Activated naive CD4-positive, alpha-beta T cell treated with anti-CD3 and anti-CD28 coated beads for 36 hours (primary cell): ENCODE data around the gene STOX2. TPM values are rescaled to one million over a fixed set of nuclear protein-coding genes. Genes with fewer than 3 reads are reported as not detected.

ENCODE experiments used
- CTCF ChIA-PET: fragments of 350-600 bp; sonication (Branson Sonifier 250); formaldehyde crosslinking; loops from one replicate; lab custom pipeline; 2021; ENCODE audit warnings: antibody characterized with exemption; lab: Charles Lee
- DNase-seq: peaks from one replicate; pipeline ENCODE4 v3.0.0-alpha.2; 2020
- H3K27ac Mint-ChIP-seq: one replicate; pipeline ENCODE4 v1.8.0; 2021; ENCODE audit warnings: mild to moderate bottlenecking, mixed read lengths
- H3K27me3 Mint-ChIP-seq: one replicate; pipeline ENCODE4 v1.8.0; 2021; ENCODE audit warnings: low read depth, mixed read lengths
- H3K36me3 Mint-ChIP-seq: one replicate; pipeline ENCODE4 v1.8.0; 2021; ENCODE audit warnings: low read depth, mixed read lengths
- H3K4me1 Mint-ChIP-seq: one replicate; pipeline ENCODE4 v1.8.0; 2021; ENCODE audit warnings: low read depth, mixed read lengths
- H3K4me3 Mint-ChIP-seq: one replicate; pipeline ENCODE4 v1.8.0; 2021; ENCODE audit warnings: mild to moderate bottlenecking, moderate library complexity, mixed read lengths
- H3K9me3 Mint-ChIP-seq: one replicate; pipeline ENCODE4 v1.8.0; 2021; ENCODE audit warnings: mixed read lengths
- intact Hi-C: fragments of 100-400 bp; cut with micrococcal nuclease; formaldehyde crosslinking; loops from one replicate; pipeline ENCODE4 v1.15.1; 2023
- total RNA-seq, 2 experiments: library from RNA; stranded (reverse); gene quantifications; one replicate each; pipeline ENCODE4 v1.2.3, GENCODE V29; 2021

STOX2 gene
- total RNA-seq, 2 experiments from 2014 or later, result not detected

- Mint-ChIP-seq H3K27me3 (no peaks in the 10 kb centered on the region), H3K36me3 (no peaks in the 10 kb centered on the region), H3K4me1 (no peaks in the 10 kb centered on the region), H3K9me3 (no peaks in the 10 kb centered on the region), H3K4me3 (no peak overlapping the region), H3K27ac (no peak overlapping the region)
- CTCF ChIA-PET, result no interaction called here
- intact Hi-C loops, result no loop called here
- no peak for DNase-seq
Measured at GRCh38 chr4:183872531-183872930, 32.6 kb upstream of the STOX2 start.

- CTCF ChIA-PET, result no interaction called here
- Mint-ChIP-seq H3K4me1 (no peaks in the 10 kb centered on the region), H3K36me3 (no peaks in the 10 kb centered on the region), H3K9me3 (no peaks in the 10 kb centered on the region), H3K27me3 (no peaks in the 10 kb centered on the region), H3K27ac (no peak overlapping the region), H3K4me3 (no peak overlapping the region)
- intact Hi-C loops, result no loop called here
- DNase-seq, result no peak
Measured at GRCh38 chr4:183873409-183874185, 31.5 kb upstream of the STOX2 start.

GRCh38 chr4:183875251-183875825 is 29.8 kb upstream of the STOX2 start:
- no peaks in the 10 kb centered on the region for H3K27me3 Mint-ChIP-seq
- H3K4me3 Mint-ChIP-seq, result no peak overlapping the region
- CTCF ChIA-PET, result no interaction called here
- H3K4me1 Mint-ChIP-seq, result no peaks in the 10 kb centered on the region
- DNase-seq, result no peak
- no peaks in the 10 kb centered on the region for H3K9me3 Mint-ChIP-seq
- intact Hi-C loops, result no loop called here
- H3K27ac Mint-ChIP-seq, result no peak overlapping the region
- H3K36me3 Mint-ChIP-seq, result no peaks in the 10 kb centered on the region

GRCh38 chr4:183876268-183876934 is 28.7 kb upstream of the STOX2 start:
- intact Hi-C loops, result no loop called here
- H3K4me3 Mint-ChIP-seq, result no peak overlapping the region
- CTCF ChIA-PET, result no interaction called here
- H3K27ac Mint-ChIP-seq, result no peak overlapping the region
- H3K36me3 Mint-ChIP-seq, result no peaks in the 10 kb centered on the region
- no peak for DNase-seq
- H3K9me3 Mint-ChIP-seq, result no peaks in the 10 kb centered on the region
- H3K4me1 Mint-ChIP-seq, result no peaks in the 10 kb centered on the region
- H3K27me3 Mint-ChIP-seq, result no peaks in the 10 kb centered on the region

- Mint-ChIP-seq H3K27ac (no peak overlapping the region), H3K36me3 (no peaks in the 10 kb centered on the region), H3K4me3 (no peak overlapping the region), H3K4me1 (no peaks in the 10 kb centered on the region), H3K27me3 (peaks cover 4% of the 10 kb centered on the region), H3K9me3 (no peaks in the 10 kb centered on the region)
- no peak for DNase-seq
- intact Hi-C loops, result no loop called here
- CTCF ChIA-PET, result no interaction called here
Measured at GRCh38 chr4:183878251-183878970, 26.7 kb upstream of the STOX2 start.

GRCh38 chr4:183885205-183885720 is 19.8 kb upstream of the STOX2 start:
- DNase-seq, result no peak
- Mint-ChIP-seq H3K36me3 (no peaks in the 10 kb centered on the region), H3K9me3 (no peaks in the 10 kb centered on the region), H3K27me3 (peaks cover 6% of the 10 kb centered on the region), H3K4me3 (no peak overlapping the region), H3K27ac (no peak overlapping the region), H3K4me1 (no peaks in the 10 kb centered on the region)
- CTCF ChIA-PET, result no interaction called here
- intact Hi-C loops, result no loop called here

GRCh38 chr4:183887351-183887750 is 17.8 kb upstream of the STOX2 start:
- CTCF ChIA-PET, result interaction anchor here (0.6 to 1.5 kb wide), 3 partner anchors 9 to 1399 kb away, joined by 3 to 4 read pairs (median 3); no protein-coding TSS in a partner anchor
- no peaks in the 10 kb centered on the region for H3K9me3 Mint-ChIP-seq
- peaks cover 2% of the 10 kb centered on the region for H3K27me3 Mint-ChIP-seq
- no peaks in the 10 kb centered on the region for H3K36me3 Mint-ChIP-seq
- H3K4me1 Mint-ChIP-seq, result no peaks in the 10 kb centered on the region
- no peak overlapping the region for H3K27ac Mint-ChIP-seq
- DNase-seq, result no peak
- H3K4me3 Mint-ChIP-seq, result no peak overlapping the region
- intact Hi-C loops, result no loop called here

GRCh38 chr4:183888564-183888963 is 16.5 kb upstream of the STOX2 start:
- Mint-ChIP-seq H3K9me3 (no peaks in the 10 kb centered on the region), H3K27me3 (peaks cover 2% of the 10 kb centered on the region), H3K36me3 (no peaks in the 10 kb centered on the region), H3K4me1 (no peaks in the 10 kb centered on the region), H3K4me3 (no peak overlapping the region), H3K27ac (no peak overlapping the region)
- CTCF ChIA-PET, result interaction anchor here (1.5 kb wide), 1 partner anchor 7 kb away, joined by 3 read pairs; no protein-coding TSS in a partner anchor
- no peak for DNase-seq
- intact Hi-C loops, result no loop called here

- Mint-ChIP-seq H3K4me1 (no peaks in the 10 kb centered on the region), H3K36me3 (no peaks in the 10 kb centered on the region), H3K27ac (no peak overlapping the region), H3K27me3 (peaks cover 2% of the 10 kb centered on the region), H3K4me3 (no peak overlapping the region), H3K9me3 (no peaks in the 10 kb centered on the region)
- intact Hi-C loops, result no loop called here
- DNase-seq, result no peak
- CTCF ChIA-PET, result no interaction called here
Measured at GRCh38 chr4:183889190-183889589, 15.9 kb upstream of the STOX2 start.

GRCh38 chr4:183897193-183897592 is 7.9 kb upstream of the STOX2 start:
- Mint-ChIP-seq H3K4me3 (no peak overlapping the region), H3K27me3 (peaks cover 6% of the 10 kb centered on the region), H3K4me1 (no peaks in the 10 kb centered on the region), H3K9me3 (peaks cover 5% of the 10 kb centered on the region), H3K36me3 (no peaks in the 10 kb centered on the region), H3K27ac (no peak overlapping the region)
- CTCF ChIA-PET, result no interaction called here
- intact Hi-C loops, result no loop called here
- no peak for DNase-seq

GRCh38 chr4:183898456-183898855 is 6.7 kb upstream of the STOX2 start:
- H3K27ac Mint-ChIP-seq, result no peak overlapping the region
- no peaks in the 10 kb centered on the region for H3K36me3 Mint-ChIP-seq
- DNase-seq, result no peak
- CTCF ChIA-PET, result interaction anchor here (1.1 kb wide), 1 partner anchor 16 kb away, joined by 4 read pairs; no protein-coding TSS in a partner anchor
- H3K27me3 Mint-ChIP-seq, result peaks cover 16% of the 10 kb centered on the region
- H3K4me1 Mint-ChIP-seq, result no peaks in the 10 kb centered on the region
- intact Hi-C loops, result no loop called here
- H3K4me3 Mint-ChIP-seq, result no peak overlapping the region
- peaks cover 5% of the 10 kb centered on the region for H3K9me3 Mint-ChIP-seq
